GM21619 (cell line): ENCODE data around the gene SMG5.
A peak's percentile ranks its signal among the peaks of the same experiment; 100 is the strongest.

Experiments
- ATAC-seq: cut with Tn5 transposase; IDR thresholded peaks from one replicate; pipeline ENCODE4 v1.9.1; 2021; ENCODE audit not compliant: unreplicated experiment

SMG5 gene

GRCh38 chr1:156214024-156214748 is 68.4 kb downstream of the SMG5 start:
- no peak for ATAC-seq

GRCh38 chr1:156213644-156213966 is 69.0 kb downstream of the SMG5 start:
- no peak for ATAC-seq

DNA sequence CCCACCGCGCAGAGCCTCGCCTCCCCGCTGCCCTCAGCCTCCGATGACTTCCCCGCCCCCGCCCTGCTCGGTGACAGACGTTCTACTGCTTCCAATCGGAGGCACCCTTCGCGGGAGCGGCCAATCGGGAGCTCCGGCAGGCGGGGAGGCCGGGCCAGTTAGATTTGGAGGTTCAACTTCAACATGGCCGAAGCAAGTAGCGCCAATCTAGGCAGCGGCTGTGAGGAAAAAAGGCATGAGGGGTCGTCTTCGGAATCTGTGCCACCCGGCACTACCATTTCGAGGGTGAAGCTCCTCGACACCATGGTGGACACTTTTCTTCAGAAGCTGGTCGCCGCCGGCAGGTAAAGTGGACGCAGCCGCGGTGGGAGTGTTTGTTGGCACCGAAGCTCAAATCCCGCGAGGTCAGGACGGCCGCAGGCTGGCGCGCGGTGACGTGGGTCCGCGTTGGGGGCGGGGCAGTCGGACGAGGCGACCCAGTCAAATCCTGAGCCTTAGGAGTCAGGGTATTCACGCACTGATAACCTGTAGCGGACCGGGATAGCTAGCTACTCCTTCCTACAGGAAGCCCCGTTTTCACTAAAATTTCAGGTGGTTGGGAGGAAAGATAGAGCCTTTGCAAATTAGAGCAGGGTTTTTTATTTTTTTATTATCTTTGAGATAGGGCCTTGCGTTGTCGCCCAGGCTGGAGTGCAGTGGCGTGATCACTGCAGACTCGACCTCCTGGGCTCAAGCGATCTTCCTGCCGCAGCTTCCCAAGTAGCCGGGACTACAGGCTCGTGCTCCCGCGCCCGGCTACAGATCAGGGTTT is 69.6 kb downstream of the SMG5 start, which contains the start of gene PMF1:
Gene PMF1, plus strand, starts transcription at position 175 of the 811 bp plus-strand sequence. Its CDS starts 9 bp downstream, at position 184.
- peak; percentile 85 for ATAC-seq

GRCh38 chr1:156212130-156212529 is 70.5 kb downstream of the SMG5 start:
- no peak for ATAC-seq

DNA sequence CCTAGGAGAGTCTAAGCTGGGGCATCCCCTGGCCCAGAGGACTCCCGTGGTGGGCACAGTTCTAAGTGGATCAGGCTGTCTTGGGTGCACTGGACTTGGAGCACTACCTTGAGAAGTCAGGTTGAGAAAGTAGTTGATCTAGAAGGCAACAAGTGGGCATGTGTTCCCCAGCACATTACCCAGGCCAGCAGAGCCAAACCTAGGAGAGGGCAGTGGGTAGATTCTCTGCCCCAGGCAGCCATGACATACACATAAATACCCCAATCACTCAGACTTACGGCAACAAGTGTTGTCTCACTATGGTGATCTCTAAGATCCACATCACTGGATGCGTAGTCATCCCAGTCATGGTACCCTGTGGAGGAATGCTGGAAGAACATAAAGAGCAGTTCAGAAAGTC is 71.4 kb downstream of the SMG5 start:
- no peak for ATAC-seq

GRCh38 chr1:156204686-156205085 is 77.9 kb downstream of the SMG5 start:
- ATAC-seq, result no peak

GRCh38 chr1:156203331-156203730 is 79.3 kb downstream of the SMG5 start:
- no peak for ATAC-seq

DNA sequence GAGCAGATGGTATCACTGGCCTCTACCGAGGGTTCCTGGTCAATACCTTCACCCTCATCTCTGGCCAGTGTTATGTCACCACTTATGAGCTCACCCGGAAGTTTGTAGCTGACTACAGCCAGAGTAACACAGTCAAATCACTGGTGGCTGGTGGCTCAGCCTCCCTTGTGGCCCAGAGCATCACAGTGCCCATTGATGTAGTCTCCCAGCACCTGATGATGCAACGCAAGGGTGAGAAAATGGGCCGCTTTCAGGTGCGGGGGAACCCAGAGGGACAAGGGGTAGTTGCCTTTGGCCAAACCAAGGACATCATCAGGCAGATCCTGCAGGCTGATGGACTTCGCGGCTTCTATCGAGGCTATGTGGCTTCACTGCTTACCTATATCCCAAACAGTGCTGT is 82.6 kb downstream of the SMG5 start:
- no peak for ATAC-seq
